Measurements from ENCODE around the gene HGS. TPM values are rescaled to one million over a fixed set of nuclear protein-coding genes. Genes with fewer than 3 reads are reported as not detected.

The HGS gene
- total and polyA plus RNA-seq, 2 of the 13 experiments (the other 11 are each of a cell fraction or from before 2014, with no cell fraction given), result 73.3 to 78.1 TPM

DNA sequence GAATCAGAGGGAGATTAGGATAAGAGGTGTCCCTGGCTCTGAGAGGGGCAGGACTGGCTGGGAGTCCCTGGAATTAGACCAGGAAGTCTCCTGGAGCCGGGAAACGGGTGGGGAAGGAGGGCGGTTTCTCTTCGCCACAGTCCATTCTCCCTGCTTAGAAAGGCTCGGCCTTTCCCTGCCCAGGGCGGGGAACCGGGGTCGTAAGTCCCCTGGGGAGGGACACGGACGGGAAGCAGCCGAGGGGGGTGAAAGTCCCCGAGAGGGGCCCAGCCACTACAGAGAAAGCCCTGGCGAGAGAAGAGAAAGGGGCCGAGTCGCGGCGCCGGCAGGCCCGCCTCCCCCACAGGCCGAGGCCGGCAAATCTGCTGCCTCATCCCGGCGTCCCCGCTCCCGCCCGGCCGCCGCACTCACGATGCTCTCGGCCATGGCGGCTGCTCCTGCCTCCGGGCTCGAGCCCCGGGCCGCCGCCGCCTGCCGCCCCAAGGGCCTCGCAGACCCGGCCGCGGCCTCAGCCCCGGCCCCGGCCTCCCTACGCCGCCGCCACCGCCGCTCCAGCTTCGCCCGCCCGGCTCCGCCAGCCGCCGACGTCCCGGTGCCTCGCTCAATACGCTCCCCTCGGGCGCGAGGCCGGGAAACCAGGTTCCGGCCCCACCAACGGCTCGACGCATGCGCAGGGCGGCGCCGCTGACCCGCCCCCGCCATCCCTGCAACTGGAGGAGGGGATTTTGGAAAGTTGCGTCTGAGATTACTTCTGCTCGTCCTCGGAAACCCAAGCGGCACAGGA is 47.1 kb upstream of the HGS start, which contains the start of the genes NPLOC4 and TSPAN10 (continued):
- TF ChIP-seq, protein P1, sequence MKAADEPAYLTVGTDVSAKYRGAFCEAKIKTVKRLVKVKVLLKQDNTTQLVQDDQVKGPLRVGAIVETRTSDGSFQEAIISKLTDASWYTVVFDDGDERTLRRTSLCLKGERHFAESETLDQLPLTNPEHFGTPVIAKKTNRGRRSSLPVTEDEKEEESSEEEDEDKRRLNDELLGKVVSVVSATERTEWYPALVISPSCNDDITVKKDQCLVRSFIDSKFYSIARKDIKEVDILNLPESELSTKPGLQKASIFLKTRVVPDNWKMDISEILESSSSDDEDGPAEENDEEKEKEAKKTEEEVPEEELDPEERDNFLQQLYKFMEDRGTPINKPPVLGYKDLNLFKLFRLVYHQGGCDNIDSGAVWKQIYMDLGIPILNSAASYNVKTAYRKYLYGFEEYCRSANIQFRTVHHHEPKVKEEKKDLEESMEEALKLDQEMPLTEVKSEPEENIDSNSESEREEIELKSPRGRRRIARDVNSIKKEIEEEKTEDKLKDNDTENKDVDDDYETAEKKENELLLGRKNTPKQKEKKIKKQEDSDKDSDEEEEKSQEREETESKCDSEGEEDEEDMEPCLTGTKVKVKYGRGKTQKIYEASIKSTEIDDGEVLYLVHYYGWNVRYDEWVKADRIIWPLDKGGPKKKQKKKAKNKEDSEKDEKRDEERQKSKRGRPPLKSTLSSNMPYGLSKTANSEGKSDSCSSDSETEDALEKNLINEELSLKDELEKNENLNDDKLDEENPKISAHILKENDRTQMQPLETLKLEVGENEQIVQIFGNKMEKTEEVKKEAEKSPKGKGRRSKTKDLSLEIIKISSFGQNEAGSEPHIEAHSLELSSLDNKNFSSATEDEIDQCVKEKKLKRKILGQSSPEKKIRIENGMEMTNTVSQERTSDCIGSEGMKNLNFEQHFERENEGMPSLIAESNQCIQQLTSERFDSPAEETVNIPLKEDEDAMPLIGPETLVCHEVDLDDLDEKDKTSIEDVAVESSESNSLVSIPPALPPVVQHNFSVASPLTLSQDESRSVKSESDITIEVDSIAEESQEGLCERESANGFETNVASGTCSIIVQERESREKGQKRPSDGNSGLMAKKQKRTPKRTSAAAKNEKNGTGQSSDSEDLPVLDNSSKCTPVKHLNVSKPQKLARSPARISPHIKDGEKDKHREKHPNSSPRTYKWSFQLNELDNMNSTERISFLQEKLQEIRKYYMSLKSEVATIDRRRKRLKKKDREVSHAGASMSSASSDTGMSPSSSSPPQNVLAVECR (CRISPR knock-in tag; IDR thresholded peaks at IDR 0.05; ENCODE audit: borderline replicate concordance), result peak; percentile 87; the same call in 1 of the 2 replicates
- TF ChIP-seq ZNF10 (CRISPR knock-in tag; IDR thresholded peaks at IDR 0.05; ENCODE audit: borderline replicate concordance, low read depth), result no peak
- TF ChIP-seq, protein P2, sequence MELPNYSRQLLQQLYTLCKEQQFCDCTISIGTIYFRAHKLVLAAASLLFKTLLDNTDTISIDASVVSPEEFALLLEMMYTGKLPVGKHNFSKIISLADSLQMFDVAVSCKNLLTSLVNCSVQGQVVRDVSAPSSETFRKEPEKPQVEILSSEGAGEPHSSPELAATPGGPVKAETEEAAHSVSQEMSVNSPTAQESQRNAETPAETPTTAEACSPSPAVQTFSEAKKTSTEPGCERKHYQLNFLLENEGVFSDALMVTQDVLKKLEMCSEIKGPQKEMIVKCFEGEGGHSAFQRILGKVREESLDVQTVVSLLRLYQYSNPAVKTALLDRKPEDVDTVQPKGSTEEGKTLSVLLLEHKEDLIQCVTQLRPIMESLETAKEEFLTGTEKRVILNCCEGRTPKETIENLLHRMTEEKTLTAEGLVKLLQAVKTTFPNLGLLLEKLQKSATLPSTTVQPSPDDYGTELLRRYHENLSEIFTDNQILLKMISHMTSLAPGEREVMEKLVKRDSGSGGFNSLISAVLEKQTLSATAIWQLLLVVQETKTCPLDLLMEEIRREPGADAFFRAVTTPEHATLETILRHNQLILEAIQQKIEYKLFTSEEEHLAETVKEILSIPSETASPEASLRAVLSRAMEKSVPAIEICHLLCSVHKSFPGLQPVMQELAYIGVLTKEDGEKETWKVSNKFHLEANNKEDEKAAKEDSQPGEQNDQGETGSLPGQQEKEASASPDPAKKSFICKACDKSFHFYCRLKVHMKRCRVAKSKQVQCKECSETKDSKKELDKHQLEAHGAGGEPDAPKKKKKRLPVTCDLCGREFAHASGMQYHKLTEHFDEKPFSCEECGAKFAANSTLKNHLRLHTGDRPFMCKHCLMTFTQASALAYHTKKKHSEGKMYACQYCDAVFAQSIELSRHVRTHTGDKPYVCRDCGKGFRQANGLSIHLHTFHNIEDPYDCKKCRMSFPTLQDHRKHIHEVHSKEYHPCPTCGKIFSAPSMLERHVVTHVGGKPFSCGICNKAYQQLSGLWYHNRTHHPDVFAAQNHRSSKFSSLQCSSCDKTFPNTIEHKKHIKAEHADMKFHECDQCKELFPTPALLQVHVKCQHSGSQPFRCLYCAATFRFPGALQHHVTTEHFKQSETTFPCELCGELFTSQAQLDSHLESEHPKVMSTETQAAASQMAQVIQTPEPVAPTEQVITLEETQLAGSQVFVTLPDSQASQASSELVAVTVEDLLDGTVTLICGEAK (IDR thresholded peaks at IDR 0.05), result no peak; the same call in 1 of the 2 replicates
- TF ChIP-seq, protein P2 (CRISPR knock-in tag; IDR thresholded peaks at IDR 0.05), result no peak
- no peak for TF ChIP-seq ZNF570 (CRISPR knock-in tag; IDR thresholded peaks at IDR 0.05; ENCODE audit: borderline replicate concordance)
- TF ChIP-seq, protein P3, sequence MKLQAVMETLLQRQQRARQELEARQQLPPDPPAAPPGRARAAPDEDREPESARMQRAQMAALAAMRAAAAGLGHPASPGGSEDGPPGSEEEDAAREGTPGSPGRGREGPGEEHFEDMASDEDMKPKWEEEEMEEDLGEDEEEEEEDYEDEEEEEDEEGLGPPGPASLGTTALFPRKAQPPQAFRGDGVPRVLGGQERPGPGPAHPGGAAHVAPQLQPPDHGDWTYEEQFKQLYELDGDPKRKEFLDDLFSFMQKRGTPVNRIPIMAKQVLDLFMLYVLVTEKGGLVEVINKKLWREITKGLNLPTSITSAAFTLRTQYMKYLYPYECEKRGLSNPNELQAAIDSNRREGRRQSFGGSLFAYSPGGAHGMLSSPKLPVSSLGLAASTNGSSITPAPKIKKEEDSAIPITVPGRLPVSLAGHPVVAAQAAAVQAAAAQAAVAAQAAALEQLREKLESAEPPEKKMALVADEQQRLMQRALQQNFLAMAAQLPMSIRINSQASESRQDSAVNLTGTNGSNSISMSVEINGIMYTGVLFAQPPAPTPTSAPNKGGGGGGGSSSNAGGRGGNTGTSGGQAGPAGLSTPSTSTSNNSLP (IDR thresholded peaks at IDR 0.05; ENCODE audit: low read depth, low read length), result no peak
- TF ChIP-seq GLI4 (CRISPR knock-in tag; IDR thresholded peaks at IDR 0.05; ENCODE audit: borderline replicate concordance), result no peak
- TF ChIP-seq SP1 (IDR thresholded peaks at IDR 0.05), result no peak
- peak; percentile 87 for TF ChIP-seq SP1 (CRISPR knock-in tag; IDR thresholded peaks at IDR 0.05)
- peak; percentile 97; the same call in 1 of the 2 replicates for TF ChIP-seq ZNF367 (CRISPR knock-in tag; IDR thresholded peaks at IDR 0.05; ENCODE audit: borderline replicate concordance)
- peak; percentile 43; the same call in 1 of the 2 replicates for TF ChIP-seq ZFP37 (CRISPR knock-in tag; IDR thresholded peaks at IDR 0.05; ENCODE audit: borderline replicate concordance)
- no peak for TF ChIP-seq HNRNPL (IDR thresholded peaks at IDR 0.05; ENCODE audit: low read depth, low read length)
- no peak for TF ChIP-seq FOXP1 (IDR thresholded peaks at IDR 0.05)
- peak; percentile 56 for TF ChIP-seq FOXP1 (CRISPR knock-in tag; IDR thresholded peaks at IDR 0.05)
